Stomach smooth muscle (tissue), 2 donors: ENCODE data around the gene LILRA6.
"Not testable (repeated sequence)": the region's sequence is repeated elsewhere in the genome, so short reads cannot be mapped to it uniquely, and the experiment has no call there.

ENCODE experiments used
- H3K27ac ChIP-seq: one replicate; pipeline ENCODE4 v1.7.0; 2013; ENCODE audit warnings: mild to moderate bottlenecking, low read length, inconsistent platforms
- H3K27me3 ChIP-seq, 2 donors: one replicate each; pipeline ENCODE4 v1.7.0; 2013; ENCODE audit warnings: low read length in 2 of 2; ENCODE audit not compliant: insufficient read depth in 2 of 2, control insufficient read depth in 1 of 2
- H3K36me3 ChIP-seq, 2 donors: one replicate each; pipeline ENCODE4 v1.7.0; 2013; ENCODE audit warnings: low read length in 2 of 2; ENCODE audit not compliant: control insufficient read depth in 2 of 2, insufficient read depth in 2 of 2
- H3K4me1 ChIP-seq: one replicate; pipeline ENCODE4 v1.7.0; 2013; ENCODE audit warnings: low read length; ENCODE audit not compliant: control insufficient read depth, insufficient read depth
- H3K4me3 ChIP-seq, 2 donors: one replicate each; pipeline ENCODE4 v1.7.0; 2013; ENCODE audit warnings: low read length in 2 of 2
- H3K9ac ChIP-seq, 2 donors: one replicate each; pipeline ENCODE4 v1.7.0; 2013; ENCODE audit warnings: low read length in 2 of 2, mild to moderate bottlenecking in 1 of 2
- H3K9me3 ChIP-seq, 2 donors: one replicate each; pipeline ENCODE4 v1.7.0; 2013; ENCODE audit warnings: low read length in 2 of 2; ENCODE audit not compliant: control insufficient read depth in 2 of 2
- donor health status: healthy.
- donor health status: Pancreatic carcinoma.

The LILRA6 gene

GRCh38 chr19:54217517-54218247, 24.9 kb downstream of the LILRA6 start:
- H3K27ac ChIP-seq, H3K9ac ChIP-seq, H3K4me3 ChIP-seq, H3K9me3 ChIP-seq, H3K27me3 ChIP-seq, H3K4me1 ChIP-seq, H3K36me3 ChIP-seq: not testable (repeated sequence)

DNA sequence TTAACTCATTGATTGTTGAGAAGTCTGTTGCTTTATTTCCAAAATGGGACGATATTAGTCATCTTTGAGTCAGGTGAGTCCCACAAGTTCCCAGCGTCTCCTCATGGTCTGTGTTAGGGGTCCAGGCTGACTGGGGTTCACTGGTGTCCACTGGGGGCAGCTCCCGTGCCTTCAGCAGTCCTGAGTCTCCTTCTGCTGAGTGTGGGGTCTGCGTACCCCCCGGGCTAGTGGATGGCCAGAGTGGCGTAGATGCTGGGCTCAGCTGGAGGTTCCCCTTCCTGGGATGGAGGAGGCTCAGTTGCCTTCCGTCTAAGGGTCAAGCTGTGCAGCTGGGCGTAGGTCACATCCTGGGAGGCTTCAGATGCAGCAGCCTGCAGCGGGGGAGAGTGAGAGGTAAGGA, 25.7 kb downstream of the LILRA6 start:
- Histone ChIP-seq H3K9me3 (no peaks in the 10 kb centered on the region), H3K27ac (no peak overlapping the region), H3K4me1 (no peaks in the 10 kb centered on the region), H3K4me3 (no peak overlapping the region), H3K36me3 (no peaks in the 10 kb centered on the region), H3K9ac (no peak overlapping the region), H3K27me3 (no peaks in the 10 kb centered on the region)

GRCh38 chr19:54214734-54215133, 27.9 kb downstream of the LILRA6 start:
- H3K9me3 ChIP-seq, H3K27me3 ChIP-seq, H3K4me1 ChIP-seq, H3K27ac ChIP-seq, H3K4me3 ChIP-seq, H3K36me3 ChIP-seq, H3K9ac ChIP-seq: not testable (repeated sequence)

- H3K4me1 ChIP-seq: peaks cover 12% of the 10 kb centered on the region
- H3K4me3 ChIP-seq, H3K9ac ChIP-seq, H3K27ac ChIP-seq, H3K27me3 ChIP-seq, H3K9me3 ChIP-seq, H3K36me3 ChIP-seq: not testable (repeated sequence)
Observed at GRCh38 chr19:54214217-54214616, 28.4 kb downstream of the LILRA6 start.

DNA sequence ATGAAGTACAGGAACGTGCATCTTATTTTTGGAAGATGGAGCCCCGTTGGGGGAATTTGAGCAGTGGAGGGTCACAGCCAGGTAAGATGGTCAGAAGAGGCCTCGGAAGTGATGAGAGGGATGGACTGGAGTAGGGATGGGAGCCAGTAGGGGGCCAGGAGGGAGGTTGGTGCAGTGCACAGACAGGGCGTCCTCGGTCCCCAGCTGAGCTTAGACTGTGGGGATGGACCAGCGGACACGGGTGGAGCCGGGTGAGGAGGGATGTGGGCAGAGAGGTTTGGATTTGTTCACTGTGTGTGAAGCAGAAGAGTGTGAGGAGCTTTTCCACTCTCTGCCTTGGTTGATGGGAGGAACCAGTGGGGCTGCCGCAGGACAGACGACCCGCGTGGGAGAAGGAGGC, 31.4 kb downstream of the LILRA6 start:
- H3K4me3 ChIP-seq: no peak overlapping the region
- no peak overlapping the region for H3K9ac ChIP-seq
- no peak overlapping the region for H3K27ac ChIP-seq
- peaks cover 18 to 20% of the 10 kb centered on the region in 2 donors for H3K36me3 ChIP-seq
- no peaks in the 10 kb centered on the region for H3K9me3 ChIP-seq
- no peaks in the 10 kb centered on the region for H3K27me3 ChIP-seq
- peaks cover 30% of the 10 kb centered on the region for H3K4me1 ChIP-seq

GRCh38 chr19:54209811-54210494, 32.6 kb downstream of the LILRA6 start:
- Histone ChIP-seq H3K27ac (peak overlapping the region; percentile 66), H3K27me3 (no peaks in the 10 kb centered on the region), H3K9me3 (no peaks in the 10 kb centered on the region), H3K4me3 (peak overlapping the region in 1 of 2 donors; percentile 44), H3K4me1 (peaks cover 40% of the 10 kb centered on the region), H3K9ac (peak overlapping the region; percentile 17 to 69), H3K36me3 (peaks cover 31 to 32% of the 10 kb centered on the region in 2 donors)

GRCh38 chr19:54209058-54209810, 33.4 kb downstream of the LILRA6 start:
- Histone ChIP-seq H3K27me3 (no peaks in the 10 kb centered on the region), H3K9me3 (no peaks in the 10 kb centered on the region), H3K4me3 (peak overlapping the region in 1 of 2 donors; percentile 44), H3K27ac (peak overlapping the region; percentile 66), H3K9ac (peak overlapping the region; percentile 17 to 69), H3K36me3 (peaks cover 34 to 38% of the 10 kb centered on the region in 2 donors), H3K4me1 (peaks cover 46% of the 10 kb centered on the region)

- peak overlapping the region; percentile 66 for H3K27ac ChIP-seq
- peak overlapping the region in 1 of 2 donors; percentile 17 for H3K9ac ChIP-seq
- no peaks in the 10 kb centered on the region for H3K9me3 ChIP-seq
- H3K27me3 ChIP-seq: no peaks in the 10 kb centered on the region
- peaks cover 34 to 40% of the 10 kb centered on the region in 2 donors for H3K36me3 ChIP-seq
- peaks cover 51% of the 10 kb centered on the region for H3K4me1 ChIP-seq
- H3K4me3 ChIP-seq: no peak overlapping the region
Observed at GRCh38 chr19:54208784-54209057, 33.9 kb downstream of the LILRA6 start.

DNA sequence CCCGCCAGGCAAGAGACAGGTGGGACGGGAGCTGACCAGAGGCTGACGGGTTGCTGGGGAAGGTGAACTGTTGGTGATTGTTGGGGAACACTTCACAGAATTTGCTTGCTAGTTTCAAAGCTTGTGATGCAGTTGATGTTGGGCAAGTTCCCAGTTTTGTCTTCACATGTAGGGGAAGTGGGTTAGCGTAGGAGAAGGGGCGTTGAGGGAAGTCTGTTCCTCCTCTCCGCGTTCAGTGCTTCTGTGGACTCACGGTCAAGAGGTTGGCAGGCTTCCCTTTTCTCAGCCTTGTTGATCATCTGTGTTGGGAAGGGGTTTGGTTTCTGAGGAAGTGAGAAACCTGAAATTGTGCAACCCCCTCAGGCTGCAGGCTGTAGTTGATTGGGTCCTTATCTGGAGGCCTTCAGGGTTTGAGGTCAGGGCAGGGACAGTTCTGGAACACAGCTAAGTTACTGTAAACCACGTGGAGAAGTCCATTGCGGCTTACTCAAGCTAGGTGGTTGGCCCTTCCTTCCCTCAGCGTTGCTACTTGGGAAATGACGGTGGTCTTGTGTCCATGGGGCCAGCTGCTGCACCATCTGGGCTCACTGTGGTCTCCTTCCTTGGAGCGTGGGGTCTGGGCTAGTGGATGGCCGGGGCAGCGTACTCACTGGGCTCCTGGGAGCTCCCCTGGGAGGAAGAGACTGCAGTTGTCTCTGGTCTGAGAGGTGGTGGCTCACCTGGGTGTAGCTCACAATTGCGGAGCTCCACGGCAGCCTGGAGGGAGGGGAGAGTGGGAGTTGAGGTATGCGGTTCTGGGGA, 34.4 kb downstream of the LILRA6 start:
- no peaks in the 10 kb centered on the region for H3K9me3 ChIP-seq
- no peak overlapping the region for H3K4me3 ChIP-seq
- H3K9ac ChIP-seq: peak overlapping the region in 1 of 2 donors; percentile 21
- H3K4me1 ChIP-seq: peaks cover 56% of the 10 kb centered on the region
- H3K27ac ChIP-seq: peak overlapping the region; percentile 66
- peaks cover 40 to 44% of the 10 kb centered on the region in 2 donors for H3K36me3 ChIP-seq
- H3K27me3 ChIP-seq: no peaks in the 10 kb centered on the region

GRCh38 chr19:54207676-54207982, 35.0 kb downstream of the LILRA6 start:
- H3K27me3 ChIP-seq: no peaks in the 10 kb centered on the region
- no peak overlapping the region for H3K9ac ChIP-seq
- H3K9me3 ChIP-seq: no peaks in the 10 kb centered on the region
- peaks cover 44 to 50% of the 10 kb centered on the region in 2 donors for H3K36me3 ChIP-seq
- H3K4me3 ChIP-seq: no peak overlapping the region
- H3K27ac ChIP-seq: peak overlapping the region; percentile 31
- peaks cover 62% of the 10 kb centered on the region for H3K4me1 ChIP-seq
